Sigmoid colon (tissue), 4 donors: ENCODE data around the gene DGCR2.
"Not testable (repeated sequence)": the region's sequence is repeated elsewhere in the genome, so short reads cannot be mapped to it uniquely, and the experiment has no call there.

ENCODE experiments used
- CTCF ChIP-seq, 4 experiments: fragments of 450-650 bp in 3 of 4; fragments of 200-600 bp in 1 of 4; IDR thresholded peaks; one replicate each; pipeline ENCODE4 v1.5.1; 2016 to 2019; ENCODE audit warnings: antibody characterized with exemption in 4 of 4, mild to moderate bottlenecking in 3 of 4, moderate library complexity in 2 of 4
- EP300 ChIP-seq, 4 donors: sonication (generic); formaldehyde crosslinking; IDR thresholded peaks; one replicate each; pipeline ENCODE4 v1.6.1; 2017; ENCODE audit warnings: antibody characterized with exemption in 4 of 4
- POLR2A ChIP-seq, 2 donors: fragments of 450-650 bp; IDR thresholded peaks; one replicate each; pipeline ENCODE4 v1.6.1; 2016; ENCODE audit warnings: antibody characterized with exemption in 2 of 2, mild to moderate bottlenecking in 2 of 2, moderate library complexity in 2 of 2

- not testable (repeated sequence) for TF ChIP-seq CTCF, EP300, POLR2A (IDR thresholded peaks at IDR 0.05)
These were observed 88.7 kb downstream of the DGCR2 start for GRCh38 chr22:19033568-19033905.
